ENCODE measurements around the gene DMXL2. TPM values are rescaled to one million over a fixed set of nuclear protein-coding genes. Genes with fewer than 3 reads are reported as not detected.

DMXL2 gene
- total and polyA plus RNA-seq, 9 of the 15 experiments (the other 6 are each of a cell fraction or from before 2014, with no cell fraction given), result 9.3 to 57.7 (median 30.7) TPM

DNA sequence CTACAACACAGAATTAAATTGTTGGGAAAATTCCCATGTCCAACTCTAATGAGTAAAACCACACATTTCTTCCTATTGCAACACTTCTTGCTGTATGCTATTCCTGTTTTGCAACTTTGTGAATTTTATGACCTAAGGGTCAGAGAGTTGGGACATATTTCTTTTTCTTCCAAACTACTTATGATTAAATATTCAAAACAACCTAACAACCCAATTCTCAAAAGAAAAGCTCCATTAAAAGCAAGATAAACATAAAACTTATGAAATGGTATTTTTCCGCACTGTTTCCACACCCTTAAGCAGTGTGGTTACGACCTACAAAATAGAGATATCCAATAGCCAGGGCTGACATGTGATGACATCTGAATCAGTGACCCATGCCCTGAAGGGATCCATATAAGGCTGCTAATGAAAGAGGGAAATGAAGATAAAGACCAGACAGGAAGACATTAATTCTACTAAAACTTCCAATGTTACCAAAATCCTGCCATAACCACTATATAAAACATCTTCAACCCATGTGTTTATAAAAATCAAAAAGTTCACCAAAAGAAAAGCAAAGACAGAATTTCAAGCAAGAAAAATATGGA, 45.6 kb downstream of the DMXL2 start (continued):
- TF ChIP-seq YY1 (IDR thresholded peaks at IDR 0.05; ENCODE audit: borderline replicate concordance in 1 of 3, control insufficient read depth in 1 of 3, extremely low read depth in 1 of 3, insufficient read depth in 3 of 3, insufficient read length in 1 of 3, insufficient replicate concordance in 2 of 3, low read depth in 1 of 3, low read length in 2 of 3), result no peak
- TF ChIP-seq, protein P1, sequence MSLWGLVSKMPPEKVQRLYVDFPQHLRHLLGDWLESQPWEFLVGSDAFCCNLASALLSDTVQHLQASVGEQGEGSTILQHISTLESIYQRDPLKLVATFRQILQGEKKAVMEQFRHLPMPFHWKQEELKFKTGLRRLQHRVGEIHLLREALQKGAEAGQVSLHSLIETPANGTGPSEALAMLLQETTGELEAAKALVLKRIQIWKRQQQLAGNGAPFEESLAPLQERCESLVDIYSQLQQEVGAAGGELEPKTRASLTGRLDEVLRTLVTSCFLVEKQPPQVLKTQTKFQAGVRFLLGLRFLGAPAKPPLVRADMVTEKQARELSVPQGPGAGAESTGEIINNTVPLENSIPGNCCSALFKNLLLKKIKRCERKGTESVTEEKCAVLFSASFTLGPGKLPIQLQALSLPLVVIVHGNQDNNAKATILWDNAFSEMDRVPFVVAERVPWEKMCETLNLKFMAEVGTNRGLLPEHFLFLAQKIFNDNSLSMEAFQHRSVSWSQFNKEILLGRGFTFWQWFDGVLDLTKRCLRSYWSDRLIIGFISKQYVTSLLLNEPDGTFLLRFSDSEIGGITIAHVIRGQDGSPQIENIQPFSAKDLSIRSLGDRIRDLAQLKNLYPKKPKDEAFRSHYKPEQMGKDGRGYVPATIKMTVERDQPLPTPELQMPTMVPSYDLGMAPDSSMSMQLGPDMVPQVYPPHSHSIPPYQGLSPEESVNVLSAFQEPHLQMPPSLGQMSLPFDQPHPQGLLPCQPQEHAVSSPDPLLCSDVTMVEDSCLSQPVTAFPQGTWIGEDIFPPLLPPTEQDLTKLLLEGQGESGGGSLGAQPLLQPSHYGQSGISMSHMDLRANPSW (CRISPR knock-in tag; IDR thresholded peaks at IDR 0.05), result no peak
- no peak for TF ChIP-seq JUN (IDR thresholded peaks at IDR 0.05; ENCODE audit: borderline replicate concordance, low read depth, low read length)
- TF ChIP-seq JUN (CRISPR knock-in tag; IDR thresholded peaks at IDR 0.05; ENCODE audit: borderline replicate concordance), result no peak
- TF ChIP-seq SAP30 (IDR thresholded peaks at IDR 0.05; ENCODE audit: borderline replicate concordance, insufficient read depth, low read depth, low read length, poor library complexity, severe bottlenecking), result no peak
- TF ChIP-seq E2F3 (CRISPR knock-in tag; IDR thresholded peaks at IDR 0.05), result no peak
- TF ChIP-seq ZNF431 (CRISPR knock-in tag; IDR thresholded peaks at IDR 0.05), result no peak
- TF ChIP-seq PHF21A (IDR thresholded peaks at IDR 0.05; ENCODE audit: borderline replicate concordance, low read depth), result no peak
- no peak for TF ChIP-seq POU5F1 (IDR thresholded peaks at IDR 0.05; ENCODE audit: borderline replicate concordance, low read depth, low read length, partially characterized antibody)
- TF ChIP-seq CEBPG (CRISPR knock-in tag; IDR thresholded peaks at IDR 0.05), result peak; percentile 88
- TF ChIP-seq CEBPG (tag; conservative IDR thresholded peaks at IDR 0.05 in 1 of 2, IDR thresholded peaks at IDR 0.05 in 1 of 2), result peak; percentile 98 to 99
- 0 out of 4 replicates have a peak, but pooled peaks of 1 of the 2 experiments have one; percentile 6 for TF ChIP-seq RCOR1 (IDR thresholded peaks at IDR 0.05; ENCODE audit: borderline replicate concordance in 1 of 2, low read depth in 2 of 2, low read length in 2 of 2)
- TF ChIP-seq ZC3H11A (IDR thresholded peaks at IDR 0.05; ENCODE audit: low read depth, low read length), result no peak
- TF ChIP-seq NR2C1 (IDR thresholded peaks at IDR 0.05), result peak; percentile 57
- TF ChIP-seq NR2C1 (tag; IDR thresholded peaks at IDR 0.05), result peak; percentile 74
- no peak for TF ChIP-seq CBX5 (IDR thresholded peaks at IDR 0.05; ENCODE audit: borderline replicate concordance, low read depth)
- no peak for TF ChIP-seq NFATC3 (IDR thresholded peaks at IDR 0.05)
- no peak for TF ChIP-seq ZNF24 (IDR thresholded peaks at IDR 0.05)
- no peak for TF ChIP-seq TCF7 (IDR thresholded peaks at IDR 0.05; ENCODE audit: borderline replicate concordance)
- TF ChIP-seq, protein P2, sequence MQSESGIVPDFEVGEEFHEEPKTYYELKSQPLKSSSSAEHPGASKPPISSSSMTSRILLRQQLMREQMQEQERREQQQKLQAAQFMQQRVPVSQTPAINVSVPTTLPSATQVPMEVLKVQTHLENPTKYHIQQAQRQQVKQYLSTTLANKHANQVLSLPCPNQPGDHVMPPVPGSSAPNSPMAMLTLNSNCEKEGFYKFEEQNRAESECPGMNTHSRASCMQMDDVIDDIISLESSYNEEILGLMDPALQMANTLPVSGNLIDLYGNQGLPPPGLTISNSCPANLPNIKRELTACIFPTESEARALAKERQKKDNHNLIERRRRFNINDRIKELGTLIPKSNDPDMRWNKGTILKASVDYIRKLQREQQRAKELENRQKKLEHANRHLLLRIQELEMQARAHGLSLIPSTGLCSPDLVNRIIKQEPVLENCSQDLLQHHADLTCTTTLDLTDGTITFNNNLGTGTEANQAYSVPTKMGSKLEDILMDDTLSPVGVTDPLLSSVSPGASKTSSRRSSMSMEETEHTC (IDR thresholded peaks at IDR 0.05), result no peak
- TF ChIP-seq ARNT (IDR thresholded peaks at IDR 0.05), result no peak
- no peak for TF ChIP-seq ZSCAN29 (IDR thresholded peaks at IDR 0.05)
- TF ChIP-seq NELFE (IDR thresholded peaks at IDR 0.05; ENCODE audit: insufficient read depth, insufficient read length), result no peak
